ENCODE results near the gene TRMO. TPM values are rescaled to one million over a fixed set of nuclear protein-coding genes. Genes with fewer than 3 reads are reported as not detected.

The TRMO gene
- total RNA-seq, 1 experiment from 2014 or later = 10.3 TPM

DNA sequence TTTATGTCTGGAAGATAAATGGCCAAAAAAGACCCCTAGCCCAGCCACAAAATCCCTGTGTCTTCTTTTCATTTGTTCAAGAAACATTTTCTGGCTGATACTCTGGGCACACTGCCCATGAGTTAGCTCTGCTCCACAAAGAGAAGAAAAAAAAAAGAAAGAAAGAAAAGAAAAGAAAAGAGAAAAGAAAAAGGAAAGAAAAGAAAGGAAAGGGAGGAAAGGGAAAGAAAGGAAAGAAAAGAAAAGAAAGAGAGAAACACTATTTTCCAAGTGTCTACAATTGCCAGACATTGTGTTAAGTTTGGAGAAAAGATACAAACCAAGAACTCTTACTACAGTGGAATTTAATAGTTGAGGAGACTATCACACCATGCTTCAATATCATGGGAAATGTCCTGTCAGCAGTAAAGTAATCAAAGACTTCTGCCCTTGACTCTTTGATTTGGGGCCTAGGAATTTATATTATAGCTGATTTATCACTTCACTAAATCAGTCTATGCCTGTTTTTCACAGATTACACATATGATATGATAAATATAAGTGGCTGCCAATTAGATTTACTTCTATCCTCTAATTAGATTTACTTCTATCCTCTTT, 3.0 kb downstream of the TRMO start:
- peaks cover 19% of the 10 kb centered on the region for H3K4me1 Mint-ChIP-seq (ENCODE audit: insufficient read depth, unreplicated experiment)
- ChIA-PET POLR2A (interaction anchor here (0.6 to 5.8 kb wide), 7 partner anchors 8 to 353 kb away, joined by 3 to 91 read pairs (median 3); partner anchors contain the start of gene ANP32B), CTCF (interaction anchor here (0.9 to 5.4 kb wide), 2 partner anchors 18 to 856 kb away, joined by 3 to 41 read pairs; no protein-coding TSS in a partner anchor)
- H3K36me3 Mint-ChIP-seq (ENCODE audit: insufficient read depth, unreplicated experiment) = peaks cover 28% of the 10 kb centered on the region
- H3K4me3 Mint-ChIP-seq (ENCODE audit: unreplicated experiment) = no peak overlapping the region
- TF ChIP-seq, protein P1, sequence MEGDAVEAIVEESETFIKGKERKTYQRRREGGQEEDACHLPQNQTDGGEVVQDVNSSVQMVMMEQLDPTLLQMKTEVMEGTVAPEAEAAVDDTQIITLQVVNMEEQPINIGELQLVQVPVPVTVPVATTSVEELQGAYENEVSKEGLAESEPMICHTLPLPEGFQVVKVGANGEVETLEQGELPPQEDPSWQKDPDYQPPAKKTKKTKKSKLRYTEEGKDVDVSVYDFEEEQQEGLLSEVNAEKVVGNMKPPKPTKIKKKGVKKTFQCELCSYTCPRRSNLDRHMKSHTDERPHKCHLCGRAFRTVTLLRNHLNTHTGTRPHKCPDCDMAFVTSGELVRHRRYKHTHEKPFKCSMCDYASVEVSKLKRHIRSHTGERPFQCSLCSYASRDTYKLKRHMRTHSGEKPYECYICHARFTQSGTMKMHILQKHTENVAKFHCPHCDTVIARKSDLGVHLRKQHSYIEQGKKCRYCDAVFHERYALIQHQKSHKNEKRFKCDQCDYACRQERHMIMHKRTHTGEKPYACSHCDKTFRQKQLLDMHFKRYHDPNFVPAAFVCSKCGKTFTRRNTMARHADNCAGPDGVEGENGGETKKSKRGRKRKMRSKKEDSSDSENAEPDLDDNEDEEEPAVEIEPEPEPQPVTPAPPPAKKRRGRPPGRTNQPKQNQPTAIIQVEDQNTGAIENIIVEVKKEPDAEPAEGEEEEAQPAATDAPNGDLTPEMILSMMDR (IDR thresholded peaks at IDR 0.05; ENCODE audit: unreplicated experiment) = no peak
- no peaks in the 10 kb centered on the region for H3K9me3 Mint-ChIP-seq (ENCODE audit: unreplicated experiment)
- intact Hi-C loops (cut with micrococcal nuclease) = no loop called here
- no peak for DNase-seq (ENCODE audit: unreplicated experiment)
- BruUV-seq (replicated peaks) = no TSS peak
- H3K27ac Mint-ChIP-seq (ENCODE audit: low read depth, unreplicated experiment) = peak overlapping the region; percentile 80
- H3K27me3 Mint-ChIP-seq (ENCODE audit: insufficient read depth, unreplicated experiment) = peaks cover 3% of the 10 kb centered on the region

GRCh38 chr9:97918611-97919010, 3.7 kb downstream of the TRMO start:
- no peak overlapping the region for H3K4me3 Mint-ChIP-seq (ENCODE audit: unreplicated experiment)
- no TSS peak for BruUV-seq (replicated peaks)
- ChIA-PET POLR2A (interaction anchor here (0.5 kb wide), 1 partner anchor 214 kb away, joined by 3 read pairs; no protein-coding TSS in a partner anchor), CTCF (interaction anchor here (0.6 kb wide), 1 partner anchor 215 kb away, joined by 3 read pairs; no protein-coding TSS in a partner anchor)
- H3K36me3 Mint-ChIP-seq (ENCODE audit: insufficient read depth, unreplicated experiment) = peaks cover 35% of the 10 kb centered on the region
- no peak for DNase-seq (ENCODE audit: unreplicated experiment)
- TF ChIP-seq, protein P1 (IDR thresholded peaks at IDR 0.05; ENCODE audit: unreplicated experiment) = no peak
- no peaks in the 10 kb centered on the region for H3K27me3 Mint-ChIP-seq (ENCODE audit: insufficient read depth, unreplicated experiment)
- H3K4me1 Mint-ChIP-seq (ENCODE audit: insufficient read depth, unreplicated experiment) = peaks cover 19% of the 10 kb centered on the region
- no peaks in the 10 kb centered on the region for H3K9me3 Mint-ChIP-seq (ENCODE audit: unreplicated experiment)
- intact Hi-C loops (cut with micrococcal nuclease) = no loop called here
- peak overlapping the region; percentile 80 for H3K27ac Mint-ChIP-seq (ENCODE audit: low read depth, unreplicated experiment)

DNA sequence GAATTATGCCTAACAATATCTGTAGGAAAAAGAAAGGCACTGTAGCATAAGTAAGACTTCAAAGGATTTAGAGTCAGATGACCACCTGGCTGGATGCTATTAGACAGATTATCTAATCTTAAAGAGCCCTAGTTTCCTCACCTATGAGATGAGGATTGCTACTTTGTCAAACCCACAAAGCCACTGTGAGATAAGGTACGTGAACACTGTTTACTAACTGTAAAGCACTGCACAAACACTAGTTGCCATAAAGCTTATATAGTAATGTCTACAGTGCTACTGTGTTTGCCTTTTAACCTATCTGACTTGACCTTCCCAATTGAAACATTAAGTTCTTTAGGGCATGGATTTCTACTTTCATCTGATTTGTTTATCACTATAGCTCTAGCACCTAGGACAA, 10.3 kb downstream of the TRMO start:
- ChIA-PET POLR2A (interaction anchor here (0.6 to 3.3 kb wide), 6 partner anchors 8 to 208 kb away, joined by 3 to 18 read pairs (median 4); partner anchors contain the start of genes ANP32B and TRMO), CTCF (interaction anchor here (0.6 to 1.3 kb wide), 2 partner anchors 10 to 346 kb away, joined by 6 to 15 read pairs; no protein-coding TSS in a partner anchor)
- peaks cover 20% of the 10 kb centered on the region for H3K4me1 Mint-ChIP-seq (ENCODE audit: insufficient read depth, unreplicated experiment)
- peaks cover 69% of the 10 kb centered on the region for H3K36me3 Mint-ChIP-seq (ENCODE audit: insufficient read depth, unreplicated experiment)
- no peak overlapping the region for H3K27ac Mint-ChIP-seq (ENCODE audit: low read depth, unreplicated experiment)
- BruUV-seq (replicated peaks) = no TSS peak
- H3K9me3 Mint-ChIP-seq (ENCODE audit: unreplicated experiment) = no peaks in the 10 kb centered on the region
- H3K4me3 Mint-ChIP-seq (ENCODE audit: unreplicated experiment) = no peak overlapping the region
- TF ChIP-seq, protein P1 (IDR thresholded peaks at IDR 0.05; ENCODE audit: unreplicated experiment) = no peak
- DNase-seq (ENCODE audit: unreplicated experiment) = no peak
- intact Hi-C loops (cut with micrococcal nuclease) = no loop called here
- no peaks in the 10 kb centered on the region for H3K27me3 Mint-ChIP-seq (ENCODE audit: insufficient read depth, unreplicated experiment)

DNA sequence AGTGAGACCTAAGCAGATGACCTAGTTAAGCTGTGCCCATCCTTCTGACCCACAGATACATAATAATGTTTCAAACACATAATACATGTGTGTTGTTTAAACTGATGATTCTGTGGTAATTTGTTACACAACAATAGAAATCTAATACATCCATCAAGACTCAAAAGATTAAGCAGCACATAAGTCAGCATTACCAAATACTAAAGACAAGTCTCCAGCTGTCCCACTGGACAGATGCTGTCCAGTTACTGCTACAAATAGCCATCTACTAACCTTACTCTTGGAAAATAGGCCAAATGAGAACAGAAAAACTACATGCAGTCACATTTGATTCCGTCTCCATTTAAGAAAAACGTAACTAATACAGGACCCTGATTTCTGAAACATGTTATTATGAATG, 10.8 kb downstream of the TRMO start:
- intact Hi-C loops (cut with micrococcal nuclease) = no loop called here
- POLR2A ChIA-PET = interaction anchor here (0.6 to 3.3 kb wide), 6 partner anchors 9 to 208 kb away, joined by 3 to 18 read pairs (median 4); partner anchors contain the start of genes ANP32B and TRMO
- CTCF ChIA-PET = interaction anchor here (0.7 to 3.6 kb wide), 4 partner anchors 9 to 238 kb away, joined by 3 to 26 read pairs (median 9); partner anchors contain the start of gene TRMO
- BruUV-seq (replicated peaks) = no TSS peak
- TF ChIP-seq, protein P1 (IDR thresholded peaks at IDR 0.05; ENCODE audit: unreplicated experiment) = no peak
- Mint-ChIP-seq H3K36me3 (ENCODE audit: insufficient read depth, unreplicated experiment) (peaks cover 69% of the 10 kb centered on the region), H3K27ac (ENCODE audit: low read depth, unreplicated experiment) (peak overlapping the region; percentile 21), H3K4me3 (ENCODE audit: unreplicated experiment) (no peak overlapping the region), H3K9me3 (ENCODE audit: unreplicated experiment) (no peaks in the 10 kb centered on the region), H3K27me3 (ENCODE audit: insufficient read depth, unreplicated experiment) (no peaks in the 10 kb centered on the region), H3K4me1 (ENCODE audit: insufficient read depth, unreplicated experiment) (peaks cover 20% of the 10 kb centered on the region)
- DNase-seq (ENCODE audit: unreplicated experiment) = no peak
